GM21390 (cell line): ENCODE data around the gene ZDHHC7.
"Not testable (repeated sequence)": the region's sequence is repeated elsewhere in the genome, so short reads cannot be mapped to it uniquely, and the experiment has no call there.

Source experiments
- ATAC-seq: cut with Tn5 transposase; IDR thresholded peaks from one replicate; pipeline ENCODE4 v1.9.1; 2021; ENCODE audit not compliant: unreplicated experiment

Gene ZDHHC7

GRCh38 chr16:84947022-84947421 is 64.3 kb downstream of the ZDHHC7 start:
- ATAC-seq = no peak

GRCh38 chr16:84943620-84944019 is 67.7 kb downstream of the ZDHHC7 start:
- no peak for ATAC-seq

- ATAC-seq = no peak
These were observed 68.5 kb downstream of the ZDHHC7 start for GRCh38 chr16:84942786-84943185.

GRCh38 chr16:84941921-84942320 is 69.4 kb downstream of the ZDHHC7 start:
- no peak for ATAC-seq

GRCh38 chr16:84940670-84941551 is 70.4 kb downstream of the ZDHHC7 start:
- no peak for ATAC-seq

GRCh38 chr16:84938616-84939015 is 72.7 kb downstream of the ZDHHC7 start:
- ATAC-seq = not testable (repeated sequence)

GRCh38 chr16:84937196-84938005 is 73.9 kb downstream of the ZDHHC7 start:
- no peak for ATAC-seq

- no peak for ATAC-seq
These were observed 77.3 kb downstream of the ZDHHC7 start for GRCh38 chr16:84933774-84934631.

- no peak for ATAC-seq
These were observed 78.7 kb downstream of the ZDHHC7 start for GRCh38 chr16:84932681-84933080.

GRCh38 chr16:84931506-84931905 is 79.8 kb downstream of the ZDHHC7 start:
- ATAC-seq = no peak

GRCh38 chr16:84931107-84931494 is 80.2 kb downstream of the ZDHHC7 start:
- no peak for ATAC-seq

GRCh38 chr16:84930298-84931106 is 80.8 kb downstream of the ZDHHC7 start:
- no peak for ATAC-seq

- no peak for ATAC-seq
These were observed 81.7 kb downstream of the ZDHHC7 start for GRCh38 chr16:84929421-84930297.

- ATAC-seq = no peak
These were observed 82.5 kb downstream of the ZDHHC7 start for GRCh38 chr16:84928679-84929420.

- ATAC-seq = no peak
These were observed 83.4 kb downstream of the ZDHHC7 start for GRCh38 chr16:84927621-84928591.

- ATAC-seq = no peak
These were observed 84.9 kb downstream of the ZDHHC7 start for GRCh38 chr16:84926462-84926861.

- ATAC-seq = no peak
These were observed 85.5 kb downstream of the ZDHHC7 start for GRCh38 chr16:84925773-84926372.
